ENCODE measurements around the gene RANBP2.

- TF ChIP-seq ZNF217 (CRISPR knock-in tag; IDR thresholded peaks at IDR 0.05) (no peak), JUNB (CRISPR knock-in tag; conservative IDR thresholded peaks at IDR 0.05) (no peak), HDAC6 (IDR thresholded peaks at IDR 0.05; ENCODE audit: low read depth, low read length) (no peak), FOS (IDR thresholded peaks at IDR 0.05; ENCODE audit: extremely low read depth, insufficient read length) (no peak), PCBP2 (IDR thresholded peaks at IDR 0.05; ENCODE audit: low read depth, low read length, poor library complexity, severe bottlenecking) (no peak), SP2 (IDR thresholded peaks at IDR 0.05; ENCODE audit: extremely low read depth, low read depth, low read length, poor library complexity, severe bottlenecking) (no peak), CTCF (IDR thresholded peaks at IDR 0.05 in 2 of 3, conservative IDR thresholded peaks at IDR 0.05 in 1 of 3; ENCODE audit: insufficient read depth in 2 of 3, low read depth in 1 of 3, low read length in 3 of 3) (no peak), LEF1 (IDR thresholded peaks at IDR 0.05) (no peak)
- TF ChIP-seq, protein P1, sequence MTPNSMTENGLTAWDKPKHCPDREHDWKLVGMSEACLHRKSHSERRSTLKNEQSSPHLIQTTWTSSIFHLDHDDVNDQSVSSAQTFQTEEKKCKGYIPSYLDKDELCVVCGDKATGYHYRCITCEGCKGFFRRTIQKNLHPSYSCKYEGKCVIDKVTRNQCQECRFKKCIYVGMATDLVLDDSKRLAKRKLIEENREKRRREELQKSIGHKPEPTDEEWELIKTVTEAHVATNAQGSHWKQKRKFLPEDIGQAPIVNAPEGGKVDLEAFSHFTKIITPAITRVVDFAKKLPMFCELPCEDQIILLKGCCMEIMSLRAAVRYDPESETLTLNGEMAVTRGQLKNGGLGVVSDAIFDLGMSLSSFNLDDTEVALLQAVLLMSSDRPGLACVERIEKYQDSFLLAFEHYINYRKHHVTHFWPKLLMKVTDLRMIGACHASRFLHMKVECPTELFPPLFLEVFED (CRISPR knock-in tag; conservative IDR thresholded peaks at IDR 0.05): no peak
These were observed 110.5 kb downstream of the RANBP2 start for GRCh38 chr2:108829578-108830310.
